HepG2 (cell line): ENCODE results near the gene MTIF2.

Experiments
- CTCF ChIP-seq: sonication (generic); formaldehyde crosslinking; IDR thresholded peaks from 2 replicates; pipeline ENCODE4 v1.5.0; 2020; ENCODE audit warnings: mild to moderate bottlenecking, missing genetic modification reagents, moderate library complexity
- HDAC6 ChIP-seq: fragments of 200-600 bp; sonication (generic); IDR thresholded peaks from 2 replicates; pipeline ENCODE4 v1.7.0; 2017; ENCODE audit warnings: mild to moderate bottlenecking, antibody characterized with exemption, low read length, low read depth
- SRF ChIP-seq: IDR thresholded peaks from 2 replicates; pipeline ENCODE4 v1.6.1; 2011; ENCODE audit warnings: mild to moderate bottlenecking, low read depth, low read length, moderate library complexity
- YY1 ChIP-seq: IDR thresholded peaks from 2 replicates; pipeline ENCODE4 v1.6.1; 2011; ENCODE audit warnings: low read length, low read depth, moderate library complexity, mild to moderate bottlenecking; ENCODE audit not compliant: insufficient read depth, insufficient replicate concordance
- ZNF484 ChIP-seq: sonication (generic); formaldehyde crosslinking; IDR thresholded peaks from 2 replicates; pipeline ENCODE4 v1.5.1; 2020; ENCODE audit warnings: mild to moderate bottlenecking, low read depth, missing genetic modification reagents, borderline replicate concordance

GRCh38 chr2:55233658-55233940 lies 35.4 kb downstream of the MTIF2 start:
- TF ChIP-seq CTCF (CRISPR knock-in tag) (no peak), SRF (no peak), HDAC6 (no peak), ZNF484 (no peak), YY1 (no peak)
